Endothelial cell of umbilical vein (primary cell): Measurements from ENCODE around the gene A1CF. TPM values are rescaled to one million over a fixed set of nuclear protein-coding genes. Genes with fewer than 3 reads are reported as not detected.
"Not testable (repeated sequence)": the region's sequence is repeated elsewhere in the genome, so short reads cannot be mapped to it uniquely, and the experiment has no call there.

Experiments used
- BruUV-seq: library from RNA; stranded (reverse); fragments of 400-500 nt; replicated peaks from 2 replicates; lab custom pipeline; 2021; lab: Mats Ljungman, UMichigan
- CTCF ChIA-PET: fragments of 300-600, 350-600 bp; sonication (Branson Sonifier 250); formaldehyde crosslinking; loops from one replicate; lab custom pipeline; 2021; ENCODE audit warnings: antibody characterized with exemption, inconsistent platforms; lab: Charles Lee
- POLR2A ChIA-PET: fragments of 300-600, 350-600 bp; sonication (Branson Sonifier 250); formaldehyde crosslinking; loops from one replicate; lab custom pipeline; 2021; ENCODE audit warnings: antibody characterized with exemption, inconsistent platforms; lab: Charles Lee
- DNase-seq: peaks from one replicate; pipeline ENCODE4 v3.0.0-alpha.2; 2011; ENCODE audit warnings: low read depth, low spot score
- FAIRE-seq: peaks from 2 replicates; lab custom pipeline; 2011; peaks lifted over from hg19 to GRCh38; lab: Jason Lieb, UNC
- H2AFZ ChIP-seq: 2 replicates; pipeline ENCODE4 v1.6.0; 2012; ENCODE audit warnings: low read depth, low read length, control low read depth, inconsistent platforms
- H3K27ac ChIP-seq: 2 replicates; pipeline ENCODE4 v1.5.1; 2011; ENCODE audit warnings: low read depth, mild to moderate bottlenecking, control low read depth, low read length, moderate library complexity; ENCODE audit not compliant: insufficient read depth
- H3K27me3 ChIP-seq, 2 experiments: 2 replicates each; pipeline versions ENCODE4 v1.6.0 to v1.6.1; 2011; ENCODE audit warnings: low read length in 2 of 2, mixed read lengths in 1 of 2; ENCODE audit not compliant: control insufficient read depth in 2 of 2, insufficient read depth in 2 of 2
- H3K36me3 ChIP-seq, 2 experiments: 2 replicates in 1 of 2; 3 replicates in 1 of 2; pipeline ENCODE4 v1.5.1; 2011; ENCODE audit warnings: low read length in 2 of 2, mild to moderate bottlenecking in 1 of 2, moderate library complexity in 1 of 2; ENCODE audit not compliant: control insufficient read depth in 2 of 2, insufficient read depth in 2 of 2; ENCODE audit errors: extremely low read depth in 1 of 2
- H3K4me1 ChIP-seq: 3 replicates; pipeline ENCODE4 v1.5.1; 2011; ENCODE audit warnings: mild to moderate bottlenecking, low read length; ENCODE audit not compliant: control insufficient read depth, insufficient read depth; ENCODE audit errors: extremely low read depth
- H3K4me2 ChIP-seq: 2 replicates; pipeline ENCODE4 v1.6.1; 2011; ENCODE audit warnings: low read length, control low read depth, mixed read lengths; ENCODE audit not compliant: insufficient read depth
- H3K4me3 ChIP-seq, 3 experiments: fragments of 200-600 bp in 1 of 3; sonication (generic), shearing (Covaris generic) in 1 of 3; replicated peaks in 1 of 3; 2 replicates each; pipeline ENCODE4 v1.5.1; 2011 to 2016; ENCODE audit warnings: control low read depth in 3 of 3, low read length in 3 of 3, mild to moderate bottlenecking in 2 of 3, inconsistent platforms in 1 of 3, low read depth in 1 of 3, moderate library complexity in 1 of 3; ENCODE audit not compliant: insufficient read depth in 1 of 3
- H3K79me2 ChIP-seq: 2 replicates; pipeline ENCODE4 v1.6.0; 2012; ENCODE audit warnings: low read length, inconsistent platforms; ENCODE audit not compliant: control insufficient read depth, insufficient read depth
- H3K9ac ChIP-seq: replicated peaks from 2 replicates; pipeline ENCODE3; 2011; ENCODE audit warnings: low read length, control low read depth; ENCODE audit not compliant: insufficient read depth; ENCODE audit errors: extremely low read depth
- H3K9me1 ChIP-seq: replicated peaks from 3 replicates; pipeline ENCODE4 v1.6.0; 2011; ENCODE audit warnings: mild to moderate bottlenecking, low read length; ENCODE audit not compliant: control insufficient read depth, insufficient read depth; ENCODE audit errors: extremely low read depth
- H3K9me3 ChIP-seq: replicated peaks from 2 replicates; pipeline ENCODE4 v1.5.1; 2012; ENCODE audit warnings: low read length, inconsistent platforms; ENCODE audit not compliant: control insufficient read depth, insufficient read depth
- H4K20me1 ChIP-seq: replicated peaks from 2 replicates; pipeline ENCODE3; 2011; ENCODE audit warnings: mild to moderate bottlenecking, low read length; ENCODE audit not compliant: control insufficient read depth, insufficient read depth; ENCODE audit errors: extremely low read depth
- EZH2 ChIP-seq: IDR thresholded peaks from 2 replicates; pipeline ENCODE4 v1.6.1; 2012; ENCODE audit warnings: borderline replicate concordance, low read depth, mild to moderate bottlenecking, moderate library complexity, low read length, inconsistent platforms; ENCODE audit not compliant: severe bottlenecking
- MYC ChIP-seq: IDR thresholded peaks from one replicate; pipeline ENCODE4 v1.6.1; 2011; ENCODE audit warnings: mild to moderate bottlenecking, low read depth, low read length
- dilution Hi-C: fragments of 300-500 bp; cut with MboI; formaldehyde crosslinking; loops from one replicate; pipeline ENCODE4 v1.15.0; 2019; ENCODE audit warnings: low sequenced_read_pairs; ENCODE audit not compliant: extremely low pct_ligation_motif_present
- intact Hi-C: fragments of 100-400 bp; cut with micrococcal nuclease; formaldehyde crosslinking; loops from one replicate; pipeline ENCODE4 v1.10.0; 2022
- polyA plus RNA-seq, 4 experiments: library from polyadenylated mRNA; depleted of rRNA in 3 of 4; stranded (reverse) in 3 of 4; unstranded in 1 of 4; fragments of >200 nt; gene quantifications; 2 replicates each; pipeline versions ENCODE4 v1.2.1 to v1.2.3, GENCODE V29; 2011 to 2012; ENCODE audit warnings: missing spikeins in 1 of 4
- total RNA-seq: library from RNA; stranded (reverse); gene quantifications from 2 replicates; pipeline ENCODE4 v1.2.3, GENCODE V29; 2021
- TF ChIP-seq, protein P1 (sequence below), 2 donors: IDR thresholded peaks; 1 replicate in 1 of 2; 2 replicates in 1 of 2; pipeline ENCODE4 v1.5.1; 2011; ENCODE audit warnings: low read length in 2 of 2, mild to moderate bottlenecking in 2 of 2, moderate library complexity in 2 of 2, control low read depth in 1 of 2, inconsistent platforms in 1 of 2, low read depth in 1 of 2; ENCODE audit not compliant: insufficient read depth in 1 of 2; ENCODE audit errors: extremely low read depth in 1 of 2

A1CF gene
- total and polyA plus RNA-seq, 2 donors (not counting 3 experiments of a cell fraction or from before 2014, with no cell fraction given): not detected

DNA sequence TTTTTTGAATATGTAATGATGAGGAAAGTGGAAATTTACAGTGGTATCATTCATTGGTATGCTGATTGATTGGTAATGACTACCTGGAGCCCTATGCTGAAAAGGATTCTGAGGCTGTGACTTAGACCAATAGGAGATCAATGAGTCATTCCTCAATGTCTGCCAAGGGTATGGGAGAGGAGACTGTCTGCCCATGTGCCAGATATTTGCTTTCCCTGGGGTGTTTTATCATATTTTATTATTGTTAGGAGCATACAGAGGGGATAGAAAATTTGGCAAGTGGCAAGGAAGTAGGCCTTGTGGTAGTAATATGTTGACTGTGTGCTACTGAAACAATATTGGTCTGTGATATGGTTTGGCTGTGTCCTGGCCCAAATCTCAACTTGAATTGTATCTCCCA, 90.9 kb downstream of the A1CF start:
- intact Hi-C loops: no loop called here
- TF ChIP-seq EZH2: no peak
- H2AFZ ChIP-seq: no peak overlapping the region
- no peak overlapping the region for H3K27ac ChIP-seq
- H3K79me2 ChIP-seq: no peaks in the 10 kb centered on the region
- no peak overlapping the region for H3K9ac ChIP-seq
- no peak for DNase-seq
- ChIA-PET CTCF (no interaction called here), POLR2A (no interaction called here)
- no peak for FAIRE-seq
- no peaks in the 10 kb centered on the region for H3K4me1 ChIP-seq
- H3K4me3 ChIP-seq: no peak overlapping the region
- H3K36me3 ChIP-seq: no peaks in the 10 kb centered on the region
- H3K27me3 ChIP-seq: peaks cover 4% of the 10 kb centered on the region in 2 experiments
- H4K20me1 ChIP-seq: no peaks in the 10 kb centered on the region
- BruUV-seq: no TSS peak
- no peak overlapping the region for H3K4me2 ChIP-seq
- no peaks in the 10 kb centered on the region for H3K9me3 ChIP-seq
- H3K9me1 ChIP-seq: peaks cover 2% of the 10 kb centered on the region
- dilution Hi-C loops: no loop called here

DNA sequence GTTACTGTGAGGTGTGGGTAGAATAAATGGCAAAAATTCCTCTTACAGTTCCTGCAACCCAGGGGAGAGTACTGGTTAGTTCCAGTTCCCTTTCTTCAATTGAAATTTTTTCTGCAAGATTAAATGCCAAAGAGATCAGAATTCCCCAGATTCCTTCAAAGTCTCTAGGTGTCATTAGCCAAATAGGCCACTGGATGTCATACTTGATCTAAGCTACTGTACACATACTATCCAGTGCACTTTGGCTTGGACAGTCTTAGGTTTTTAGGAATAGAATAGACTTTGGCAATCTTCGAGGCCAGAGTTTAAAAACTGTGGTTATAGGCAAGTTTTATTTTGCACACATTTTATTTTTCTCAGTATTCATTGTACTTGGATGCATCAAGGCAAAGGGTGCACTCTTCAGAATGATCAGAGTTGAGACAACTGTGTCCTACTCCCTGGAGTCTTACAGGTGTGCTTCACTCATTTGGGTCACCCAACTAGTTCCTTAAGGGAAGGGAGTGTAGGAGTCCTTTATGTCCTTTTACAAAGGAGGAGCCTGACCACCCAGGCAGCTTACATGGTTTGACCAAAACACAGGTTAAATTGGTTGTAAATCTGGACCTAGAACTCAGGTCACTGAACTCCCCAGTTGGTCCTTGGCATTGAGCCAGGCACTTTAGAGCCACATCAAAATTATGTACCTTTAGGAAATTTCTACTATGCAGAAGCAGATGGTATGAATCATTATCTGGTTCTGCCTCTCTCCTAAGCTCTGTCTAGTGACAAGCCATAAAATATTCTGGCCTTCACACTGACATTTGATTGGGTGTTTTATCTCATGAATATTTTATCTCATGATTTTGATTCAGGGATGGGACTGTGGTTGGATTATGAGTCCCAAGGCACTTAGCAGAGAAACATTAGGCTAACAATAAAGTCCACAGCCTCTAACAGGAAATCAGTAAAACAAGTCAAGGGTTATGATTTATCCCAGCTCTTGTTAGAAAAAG, 96.2 kb downstream of the A1CF start:
- POLR2A ChIA-PET: no interaction called here
- H3K4me1 ChIP-seq: no peaks in the 10 kb centered on the region
- no peak overlapping the region for H3K27ac ChIP-seq
- no peak overlapping the region for H2AFZ ChIP-seq
- H3K27me3 ChIP-seq: peaks cover 0 to 2% of the 10 kb centered on the region in 2 experiments
- BruUV-seq: no TSS peak
- FAIRE-seq (peak; percentile 76), DNase-seq (peak; percentile 29)
- no peak overlapping the region for H3K9ac ChIP-seq
- TF ChIP-seq MYC: no peak
- TF ChIP-seq, protein P1, sequence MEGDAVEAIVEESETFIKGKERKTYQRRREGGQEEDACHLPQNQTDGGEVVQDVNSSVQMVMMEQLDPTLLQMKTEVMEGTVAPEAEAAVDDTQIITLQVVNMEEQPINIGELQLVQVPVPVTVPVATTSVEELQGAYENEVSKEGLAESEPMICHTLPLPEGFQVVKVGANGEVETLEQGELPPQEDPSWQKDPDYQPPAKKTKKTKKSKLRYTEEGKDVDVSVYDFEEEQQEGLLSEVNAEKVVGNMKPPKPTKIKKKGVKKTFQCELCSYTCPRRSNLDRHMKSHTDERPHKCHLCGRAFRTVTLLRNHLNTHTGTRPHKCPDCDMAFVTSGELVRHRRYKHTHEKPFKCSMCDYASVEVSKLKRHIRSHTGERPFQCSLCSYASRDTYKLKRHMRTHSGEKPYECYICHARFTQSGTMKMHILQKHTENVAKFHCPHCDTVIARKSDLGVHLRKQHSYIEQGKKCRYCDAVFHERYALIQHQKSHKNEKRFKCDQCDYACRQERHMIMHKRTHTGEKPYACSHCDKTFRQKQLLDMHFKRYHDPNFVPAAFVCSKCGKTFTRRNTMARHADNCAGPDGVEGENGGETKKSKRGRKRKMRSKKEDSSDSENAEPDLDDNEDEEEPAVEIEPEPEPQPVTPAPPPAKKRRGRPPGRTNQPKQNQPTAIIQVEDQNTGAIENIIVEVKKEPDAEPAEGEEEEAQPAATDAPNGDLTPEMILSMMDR (IDR thresholded peaks at IDR 0.05; ENCODE audit: extremely low read depth in 1 of 2, insufficient read depth in 1 of 2, low read depth in 1 of 2, low read length in 2 of 2): peak in 1 of 2 donors; percentile 40
- H3K9me3 ChIP-seq: no peaks in the 10 kb centered on the region
- no peak overlapping the region for H3K4me3 ChIP-seq
- intact Hi-C loops (loop anchor here (1.0 to 5.0 kb wide), 3 partner anchors 102 to 212 kb away; no protein-coding TSS in a partner anchor), dilution Hi-C loops (no loop called here)
- H3K36me3 ChIP-seq: no peaks in the 10 kb centered on the region
- H3K9me1 ChIP-seq: no peaks in the 10 kb centered on the region
- H3K4me2 ChIP-seq: no peak overlapping the region
- CTCF ChIA-PET: interaction anchor here (0.7 to 4.1 kb wide), 9 partner anchors 10 to 274 kb away, joined by 3 to 99 read pairs (median 3); no protein-coding TSS in a partner anchor
- no peaks in the 10 kb centered on the region for H3K79me2 ChIP-seq
- no peaks in the 10 kb centered on the region for H4K20me1 ChIP-seq

DNA sequence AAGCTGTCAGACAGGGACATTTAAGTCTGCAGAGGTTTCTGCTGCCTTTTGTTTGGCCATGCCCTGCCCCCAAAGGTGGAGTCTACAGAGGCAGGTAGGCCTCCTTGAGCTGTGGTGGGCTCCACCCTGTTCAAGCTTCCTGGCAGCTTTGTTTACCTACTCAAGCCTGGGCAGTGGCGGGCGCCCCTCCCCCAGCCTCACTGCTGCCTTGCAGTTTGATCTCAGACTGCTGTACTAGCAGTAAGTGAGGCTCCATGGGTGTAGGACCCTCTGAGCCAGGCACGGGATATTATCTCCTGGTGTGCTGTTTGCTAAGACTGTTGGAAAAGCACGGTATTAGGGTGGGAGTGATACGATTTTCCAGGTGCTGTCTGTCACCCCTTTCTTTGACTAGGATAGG, 97.5 kb downstream of the A1CF start:
- H3K36me3 ChIP-seq, POLR2A ChIA-PET, DNase-seq, H3K27ac ChIP-seq, H3K9me3 ChIP-seq, H2AFZ ChIP-seq, H3K4me2 ChIP-seq, H3K9me1 ChIP-seq, H3K27me3 ChIP-seq, BruUV-seq, H3K4me3 ChIP-seq, FAIRE-seq, dilution Hi-C loops, H3K9ac ChIP-seq, H3K79me2 ChIP-seq, H4K20me1 ChIP-seq, H3K4me1 ChIP-seq: not testable (repeated sequence)
- intact Hi-C loops: loop anchor here (2.0 to 5.0 kb wide), 2 partner anchors 199 to 213 kb away; no protein-coding TSS in a partner anchor
- CTCF ChIA-PET: interaction anchor here (0.7 to 4.1 kb wide), 7 partner anchors 11 to 212 kb away, joined by 3 to 99 read pairs (median 4); partner anchors contain the start of gene A1CF
